KMS-11 (cell line): ENCODE measurements around the gene KRT77.

Source experiments
- H2AFZ ChIP-seq: fragments of 200-600 bp; sonication (generic); 2 replicates; pipeline ENCODE4 v1.6.1; 2016; ENCODE audit warnings: antibody characterized with exemption, mixed run types, low read depth
- H3K27ac ChIP-seq: fragments of 200-600 bp; sonication (generic); 2 replicates; pipeline ENCODE4 v1.6.1; 2016; ENCODE audit warnings: mild to moderate bottlenecking, mixed run types
- H3K27me3 ChIP-seq: fragments of 200-600 bp; sonication (generic); 2 replicates; pipeline ENCODE4 v1.6.1; 2017; ENCODE audit warnings: mild to moderate bottlenecking, low read depth, mixed run types, moderate library complexity; ENCODE audit not compliant: insufficient read depth
- H3K36me3 ChIP-seq: fragments of 200-600 bp; sonication (generic); 2 replicates; pipeline ENCODE4 v1.6.1; 2017; ENCODE audit warnings: mild to moderate bottlenecking, mixed run types; ENCODE audit not compliant: insufficient read depth
- H3K4me1 ChIP-seq: fragments of 200-600 bp; sonication (generic); 2 replicates; pipeline ENCODE4 v1.6.1; 2016; ENCODE audit warnings: mild to moderate bottlenecking, low read depth, mixed run types; ENCODE audit not compliant: poor library complexity, severe bottlenecking
- H3K4me2 ChIP-seq: fragments of 200-600 bp; sonication (generic); 2 replicates; pipeline ENCODE4 v1.7.0; 2016; ENCODE audit warnings: mild to moderate bottlenecking, mixed run types
- H3K4me3 ChIP-seq: fragments of 200-600 bp; sonication (generic); IDR thresholded peaks from 2 replicates; pipeline ENCODE4 v1.6.1; 2017; ENCODE audit warnings: low read depth, low read length, mixed read lengths; ENCODE audit not compliant: insufficient read depth
- H3K79me2 ChIP-seq: fragments of 200-600 bp; sonication (generic); 2 replicates; pipeline ENCODE4 v1.6.1; 2016; ENCODE audit warnings: low read depth, mixed run types; ENCODE audit not compliant: insufficient read depth
- H3K9ac ChIP-seq: fragments of 200-600 bp; sonication (generic); 2 replicates; pipeline ENCODE4 v1.6.1; 2016; ENCODE audit warnings: mild to moderate bottlenecking, mixed run types
- H4K20me1 ChIP-seq: fragments of 200-600 bp; sonication (generic); 2 replicates; pipeline ENCODE4 v1.6.1; 2016; ENCODE audit warnings: mild to moderate bottlenecking, mixed run types; ENCODE audit not compliant: insufficient read depth
- TF ChIP-seq, protein P1 (sequence below): fragments of 200-600 bp; sonication (generic); conservative IDR thresholded peaks from 2 replicates; pipeline ENCODE4 v1.6.1; 2017; ENCODE audit warnings: low read depth, mild to moderate bottlenecking, antibody characterized with exemption, low read length, moderate library complexity, mixed read lengths

KRT77 gene

DNA sequence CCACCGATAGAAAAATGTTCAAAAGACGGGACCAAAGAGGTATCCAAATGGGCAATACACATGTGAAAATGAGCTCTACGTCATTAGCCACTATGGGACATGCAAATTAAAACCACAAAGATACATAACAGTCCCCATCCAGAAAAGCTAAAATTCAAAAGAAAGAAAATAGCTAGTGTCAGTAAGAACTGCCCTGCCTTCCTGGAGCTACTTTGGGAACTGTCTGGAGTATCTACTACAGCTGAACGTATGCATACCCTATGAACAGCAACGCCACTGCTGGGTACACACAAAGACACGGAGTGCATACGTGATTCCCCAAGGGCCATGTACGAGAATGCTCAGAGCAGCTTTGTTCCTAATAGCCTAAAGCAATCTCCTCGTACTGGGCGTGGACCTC is 25.8 kb upstream of the KRT77 start:
- no peak overlapping the region for H2AFZ ChIP-seq
- peaks cover 60% of the 10 kb centered on the region for H3K27me3 ChIP-seq
- TF ChIP-seq, protein P1, sequence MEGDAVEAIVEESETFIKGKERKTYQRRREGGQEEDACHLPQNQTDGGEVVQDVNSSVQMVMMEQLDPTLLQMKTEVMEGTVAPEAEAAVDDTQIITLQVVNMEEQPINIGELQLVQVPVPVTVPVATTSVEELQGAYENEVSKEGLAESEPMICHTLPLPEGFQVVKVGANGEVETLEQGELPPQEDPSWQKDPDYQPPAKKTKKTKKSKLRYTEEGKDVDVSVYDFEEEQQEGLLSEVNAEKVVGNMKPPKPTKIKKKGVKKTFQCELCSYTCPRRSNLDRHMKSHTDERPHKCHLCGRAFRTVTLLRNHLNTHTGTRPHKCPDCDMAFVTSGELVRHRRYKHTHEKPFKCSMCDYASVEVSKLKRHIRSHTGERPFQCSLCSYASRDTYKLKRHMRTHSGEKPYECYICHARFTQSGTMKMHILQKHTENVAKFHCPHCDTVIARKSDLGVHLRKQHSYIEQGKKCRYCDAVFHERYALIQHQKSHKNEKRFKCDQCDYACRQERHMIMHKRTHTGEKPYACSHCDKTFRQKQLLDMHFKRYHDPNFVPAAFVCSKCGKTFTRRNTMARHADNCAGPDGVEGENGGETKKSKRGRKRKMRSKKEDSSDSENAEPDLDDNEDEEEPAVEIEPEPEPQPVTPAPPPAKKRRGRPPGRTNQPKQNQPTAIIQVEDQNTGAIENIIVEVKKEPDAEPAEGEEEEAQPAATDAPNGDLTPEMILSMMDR: no peak
- H3K4me2 ChIP-seq: no peak overlapping the region
- no peaks in the 10 kb centered on the region for H4K20me1 ChIP-seq
- H3K79me2 ChIP-seq: no peaks in the 10 kb centered on the region
- H3K4me1 ChIP-seq: no peaks in the 10 kb centered on the region
- H3K4me3 ChIP-seq: no peak overlapping the region
- H3K27ac ChIP-seq: no peak overlapping the region
- H3K9ac ChIP-seq: no peak overlapping the region
- no peaks in the 10 kb centered on the region for H3K36me3 ChIP-seq

DNA sequence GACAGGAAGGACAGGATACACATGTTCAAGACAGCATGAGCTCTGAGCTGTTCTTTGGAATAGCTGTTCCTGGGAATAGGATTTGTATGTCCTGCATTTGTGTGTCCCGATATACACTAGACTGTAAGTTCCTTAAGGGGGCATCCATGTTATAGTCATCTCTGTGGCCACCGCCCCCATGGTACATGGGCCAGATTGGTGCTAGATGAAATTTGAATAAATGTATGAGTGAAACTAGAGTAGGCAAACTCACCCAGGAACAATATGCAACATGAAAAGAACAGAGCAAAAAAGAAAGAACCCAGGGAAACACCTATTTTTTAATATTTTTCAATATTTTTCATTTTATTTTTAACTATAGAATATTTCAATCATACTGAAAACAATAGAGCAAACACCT is 25.1 kb upstream of the KRT77 start:
- Histone ChIP-seq H2AFZ (no peak overlapping the region), H3K4me3 (no peak overlapping the region), H3K27ac (no peak overlapping the region), H3K4me2 (no peak overlapping the region), H3K9ac (no peak overlapping the region), H3K4me1 (no peaks in the 10 kb centered on the region), H3K27me3 (peaks cover 62% of the 10 kb centered on the region), H4K20me1 (no peaks in the 10 kb centered on the region), H3K36me3 (no peaks in the 10 kb centered on the region), H3K79me2 (no peaks in the 10 kb centered on the region)
- TF ChIP-seq, protein P1: no peak

DNA sequence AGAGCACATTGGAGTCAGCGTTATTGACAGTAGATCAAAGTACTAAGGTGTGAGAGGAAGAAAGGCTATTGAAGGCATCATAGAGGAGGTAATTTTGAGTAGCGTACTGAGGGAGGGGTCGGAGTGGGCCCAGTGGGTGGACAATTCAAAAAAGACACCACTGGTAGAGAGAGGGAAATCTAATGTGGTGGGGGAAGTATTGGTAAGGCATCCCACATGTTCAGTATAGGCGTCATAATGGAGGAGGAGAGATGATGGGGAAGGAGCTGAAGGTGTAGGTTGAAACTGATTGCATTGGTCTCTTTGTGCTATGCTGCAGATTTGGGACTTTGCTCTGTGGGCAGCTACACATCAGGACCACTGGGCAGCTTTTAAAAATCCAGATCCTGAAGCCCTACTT is 23.7 kb upstream of the KRT77 start:
- Histone ChIP-seq H3K36me3 (no peaks in the 10 kb centered on the region), H4K20me1 (no peaks in the 10 kb centered on the region), H2AFZ (no peak overlapping the region), H3K27ac (no peak overlapping the region), H3K27me3 (peaks cover 54% of the 10 kb centered on the region), H3K4me1 (no peaks in the 10 kb centered on the region), H3K9ac (no peak overlapping the region), H3K4me3 (no peak overlapping the region), H3K4me2 (no peak overlapping the region), H3K79me2 (no peaks in the 10 kb centered on the region)
- TF ChIP-seq, protein P1: no peak

DNA sequence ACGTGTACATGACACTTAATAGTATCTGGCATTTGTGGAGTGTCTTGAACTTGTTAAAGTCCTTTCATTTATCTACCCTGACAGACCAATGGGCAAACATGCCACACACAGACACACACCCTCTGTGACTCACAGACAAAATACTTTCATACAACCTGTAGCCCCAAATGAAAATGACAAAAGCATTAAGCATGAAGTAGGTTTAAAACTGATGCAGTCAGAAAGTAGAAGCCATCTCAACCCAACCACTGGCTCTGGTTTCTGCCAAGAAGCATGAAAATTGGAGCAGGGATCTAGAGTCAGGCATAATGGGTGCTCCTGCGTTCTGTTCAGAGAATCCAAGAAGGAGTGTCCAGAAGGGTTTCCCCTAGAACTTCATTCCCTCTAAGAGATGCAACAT is 23.1 kb upstream of the KRT77 start:
- TF ChIP-seq, protein P1: no peak

More for the DNA sequence above, 23.1 kb upstream of the KRT77 start:
- H2AFZ ChIP-seq: no peak overlapping the region
- H3K4me1 ChIP-seq: no peaks in the 10 kb centered on the region
- H3K27ac ChIP-seq: no peak overlapping the region
- no peak overlapping the region for H3K4me2 ChIP-seq
- no peaks in the 10 kb centered on the region for H3K79me2 ChIP-seq
- H3K9ac ChIP-seq: no peak overlapping the region
- H3K36me3 ChIP-seq: no peaks in the 10 kb centered on the region
- H4K20me1 ChIP-seq: no peaks in the 10 kb centered on the region
- peaks cover 48% of the 10 kb centered on the region for H3K27me3 ChIP-seq
- H3K4me3 ChIP-seq: no peak overlapping the region
